GM18507 (cell line): Measurements from ENCODE around the gene PTGDR2.

Experiments used
- DNase-seq: peaks from one replicate; pipeline ENCODE4 v3.0.0; 2011; ENCODE audit warnings: low read depth; ENCODE audit not compliant: insufficient read length; ENCODE audit errors: extremely low spot score
- FAIRE-seq: peaks from 2 replicates; lab custom pipeline; 2011; peaks lifted over from hg19 to GRCh38; lab: Jason Lieb, UNC

The PTGDR2 gene

GRCh38 chr11:60862171-60862570, 6.4 kb upstream of the PTGDR2 start:
- DNase-seq (no peak), FAIRE-seq (no peak)

- no peak for DNase-seq
- FAIRE-seq: no peak
Measured at GRCh38 chr11:60860943-60861342, 5.2 kb upstream of the PTGDR2 start.

- DNase-seq: no peak
- no peak for FAIRE-seq
Measured at GRCh38 chr11:60859616-60860250, 4.0 kb upstream of the PTGDR2 start.

- FAIRE-seq (no peak), DNase-seq (no peak)
Measured at GRCh38 chr11:60858731-60859464, 3.1 kb upstream of the PTGDR2 start.

GRCh38 chr11:60858236-60858635, 2.5 kb upstream of the PTGDR2 start:
- no peak for DNase-seq
- FAIRE-seq: no peak

- FAIRE-seq: no peak
- no peak for DNase-seq
Measured at GRCh38 chr11:60857378-60858232, 1.9 kb upstream of the PTGDR2 start.

- DNase-seq (no peak), FAIRE-seq (no peak)
Measured at GRCh38 chr11:60854847-60855725, 664 bp downstream of the PTGDR2 start.

GRCh38 chr11:60854140-60854846, 1.5 kb downstream of the PTGDR2 start:
- DNase-seq: no peak

GRCh38 chr11:60852982-60853950, 2.5 kb downstream of the PTGDR2 start:
- no peak for FAIRE-seq

More at GRCh38 chr11:60854140-60854846, 1.5 kb downstream of the PTGDR2 start:
- FAIRE-seq: no peak

GRCh38 chr11:60852117-60852981, 3.4 kb downstream of the PTGDR2 start:
- FAIRE-seq: no peak
- DNase-seq: no peak

More at GRCh38 chr11:60852982-60853950, 2.5 kb downstream of the PTGDR2 start:
- no peak for DNase-seq

GRCh38 chr11:60851327-60852104, 4.2 kb downstream of the PTGDR2 start:
- FAIRE-seq: no peak
- DNase-seq: no peak

- DNase-seq (no peak), FAIRE-seq (no peak)
Measured at GRCh38 chr11:60849641-60850520, 5.9 kb downstream of the PTGDR2 start.

- DNase-seq (no peak), FAIRE-seq (no peak)
Measured at GRCh38 chr11:60848714-60849151, 7.0 kb downstream of the PTGDR2 start.

- FAIRE-seq (no peak), DNase-seq (no peak)
Measured at GRCh38 chr11:60847896-60848295, 7.9 kb downstream of the PTGDR2 start.

GRCh38 chr11:60847281-60847680, 8.5 kb downstream of the PTGDR2 start:
- DNase-seq: no peak
- no peak for FAIRE-seq
